Skeletal muscle satellite cell (primary cell): ENCODE results near the gene DPP10.

Source experiments
- H3K27me3 ChIP-seq: 2 replicates; pipeline ENCODE4 v1.7.0; 2013; ENCODE audit warnings: low read length; ENCODE audit not compliant: control insufficient read depth, insufficient read depth
- H3K36me3 ChIP-seq: 2 replicates; pipeline ENCODE4 v1.7.0; 2013; ENCODE audit warnings: mild to moderate bottlenecking, control low read depth, low read length; ENCODE audit not compliant: insufficient read depth
- H3K4me1 ChIP-seq: 2 replicates; pipeline ENCODE4 v1.7.0; 2013; ENCODE audit warnings: low read length; ENCODE audit not compliant: control insufficient read depth, insufficient read depth
- H3K4me2 ChIP-seq: 2 replicates; pipeline ENCODE4 v1.7.0; 2013; ENCODE audit warnings: mild to moderate bottlenecking, low read length
- H3K4me3 ChIP-seq: 2 replicates; pipeline ENCODE4 v1.7.0; 2013; ENCODE audit warnings: low read length
- H3K9ac ChIP-seq: 2 replicates; pipeline ENCODE4 v1.7.0; 2013; ENCODE audit warnings: mild to moderate bottlenecking, low read depth, low read length, moderate library complexity
- H3K9me3 ChIP-seq: replicated peaks from 2 replicates; pipeline ENCODE4 v1.7.0; 2013; ENCODE audit warnings: mild to moderate bottlenecking, control low read depth, low read length

The DPP10 gene

GRCh38 chr2:114610677-114611076, 168.2 kb downstream of the DPP10 start:
- H3K4me1 ChIP-seq: no peaks in the 10 kb centered on the region
- no peak overlapping the region for H3K4me3 ChIP-seq
- H3K9ac ChIP-seq: no peak overlapping the region
- no peaks in the 10 kb centered on the region for H3K36me3 ChIP-seq
- no peaks in the 10 kb centered on the region for H3K9me3 ChIP-seq
- no peak overlapping the region for H3K4me2 ChIP-seq
- no peaks in the 10 kb centered on the region for H3K27me3 ChIP-seq

DNA sequence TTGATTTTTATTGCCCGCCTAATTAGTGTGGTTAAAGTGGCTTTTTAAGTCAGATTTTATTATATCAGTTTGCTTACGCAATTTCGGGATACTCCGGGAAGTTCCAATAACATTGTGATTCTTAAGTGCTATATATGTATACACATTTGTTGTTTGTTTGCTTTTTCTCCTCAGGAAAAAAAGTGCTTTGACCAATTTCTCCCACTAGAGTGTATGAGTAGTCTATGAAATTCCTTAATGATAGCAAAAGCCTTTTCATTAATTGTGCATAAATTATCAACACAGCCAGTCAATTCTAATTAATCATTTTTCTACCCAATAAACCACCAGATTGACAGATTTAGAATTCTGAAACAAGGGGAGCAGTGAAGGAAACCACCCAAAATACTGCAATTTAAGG, 172.2 kb downstream of the DPP10 start:
- H3K27me3 ChIP-seq: no peaks in the 10 kb centered on the region
- H3K36me3 ChIP-seq: no peaks in the 10 kb centered on the region
- H3K4me1 ChIP-seq: no peaks in the 10 kb centered on the region
- no peak overlapping the region for H3K9ac ChIP-seq
- H3K4me2 ChIP-seq: no peak overlapping the region
- no peak overlapping the region for H3K4me3 ChIP-seq
- no peaks in the 10 kb centered on the region for H3K9me3 ChIP-seq

DNA sequence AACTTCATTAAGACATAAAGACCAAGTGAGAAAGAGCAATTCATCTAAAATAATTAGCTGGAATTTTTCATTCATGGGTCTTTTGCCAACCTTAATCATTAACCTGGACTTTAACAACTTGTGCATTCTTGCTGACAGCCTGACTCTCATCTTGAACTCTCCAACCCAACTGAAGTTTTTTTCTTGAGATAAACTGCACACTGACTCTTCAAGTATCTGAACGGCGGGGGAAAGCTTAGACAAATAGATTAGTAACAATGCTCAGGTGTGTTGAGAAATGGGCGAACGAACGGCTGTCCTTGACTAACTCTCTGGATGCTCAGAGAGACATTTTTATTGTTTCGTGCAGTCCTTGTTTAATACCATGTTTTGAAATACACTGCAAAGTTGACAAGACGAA, 186.0 kb downstream of the DPP10 start:
- no peaks in the 10 kb centered on the region for H3K4me1 ChIP-seq
- H3K36me3 ChIP-seq: no peaks in the 10 kb centered on the region
- H3K9me3 ChIP-seq: no peaks in the 10 kb centered on the region
- H3K4me3 ChIP-seq: no peak overlapping the region
- no peaks in the 10 kb centered on the region for H3K27me3 ChIP-seq
- no peak overlapping the region for H3K9ac ChIP-seq
- no peak overlapping the region for H3K4me2 ChIP-seq

DNA sequence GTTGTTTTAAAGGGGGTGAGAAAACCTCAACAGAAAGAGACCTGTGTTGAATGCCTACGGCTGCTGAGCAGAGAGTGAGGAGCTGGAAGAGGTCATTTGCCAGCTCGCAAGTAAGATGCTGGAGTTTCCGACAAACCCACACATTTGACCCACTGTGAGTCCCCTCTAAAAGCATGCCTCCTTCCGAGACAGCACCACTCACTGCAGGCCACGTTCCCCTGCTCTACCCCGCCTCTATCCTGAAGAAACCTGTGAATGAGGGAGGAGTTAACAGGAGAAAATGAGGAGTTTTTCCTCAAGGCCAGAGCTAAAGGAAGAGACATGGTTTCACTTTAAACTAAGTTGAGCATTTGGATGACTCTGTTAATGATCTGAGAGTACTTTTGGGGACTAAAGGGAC, 188.7 kb downstream of the DPP10 start:
- Histone ChIP-seq H3K9me3 (no peaks in the 10 kb centered on the region), H3K4me1 (no peaks in the 10 kb centered on the region), H3K9ac (no peak overlapping the region), H3K36me3 (no peaks in the 10 kb centered on the region), H3K27me3 (no peaks in the 10 kb centered on the region), H3K4me3 (no peak overlapping the region), H3K4me2 (no peak overlapping the region)

GRCh38 chr2:114642166-114642770, 199.8 kb downstream of the DPP10 start:
- H3K9ac ChIP-seq: no peak overlapping the region
- no peaks in the 10 kb centered on the region for H3K4me1 ChIP-seq
- H3K9me3 ChIP-seq: no peaks in the 10 kb centered on the region
- H3K4me2 ChIP-seq: no peak overlapping the region
- no peaks in the 10 kb centered on the region for H3K36me3 ChIP-seq
- no peak overlapping the region for H3K4me3 ChIP-seq
- H3K27me3 ChIP-seq: no peaks in the 10 kb centered on the region

DNA sequence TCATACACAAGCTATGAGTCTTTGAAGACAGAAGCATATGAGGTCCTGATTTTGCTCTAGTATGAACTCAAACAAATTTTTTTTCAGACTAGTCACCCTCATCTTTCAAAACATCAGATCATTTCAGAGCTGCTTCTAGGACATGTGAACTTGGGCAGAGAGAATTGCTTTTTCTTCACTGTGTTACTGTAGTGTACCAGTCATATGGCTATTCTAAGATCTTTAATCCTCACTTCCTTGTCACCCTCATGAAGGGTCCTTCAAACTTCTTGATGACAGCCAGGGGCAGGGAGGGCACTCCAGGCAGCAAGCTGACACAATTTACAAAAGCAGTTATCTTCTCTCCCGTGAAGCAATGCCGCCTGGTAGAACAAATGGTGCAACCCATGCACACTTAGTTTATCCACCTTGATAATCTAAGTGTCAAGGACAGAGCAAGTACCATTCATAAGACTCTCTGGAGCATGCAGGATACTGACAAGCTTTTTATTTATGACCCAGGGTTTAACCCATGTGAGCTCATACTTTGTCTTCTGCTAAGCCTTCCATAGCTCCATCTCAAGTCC, 200.6 kb downstream of the DPP10 start:
- H3K36me3 ChIP-seq: no peaks in the 10 kb centered on the region
- H3K27me3 ChIP-seq: no peaks in the 10 kb centered on the region
- H3K9ac ChIP-seq: no peak overlapping the region
- no peaks in the 10 kb centered on the region for H3K9me3 ChIP-seq
- H3K4me2 ChIP-seq: no peak overlapping the region
- no peak overlapping the region for H3K4me3 ChIP-seq
- no peaks in the 10 kb centered on the region for H3K4me1 ChIP-seq

GRCh38 chr2:114651933-114652332, 209.5 kb downstream of the DPP10 start:
- no peak overlapping the region for H3K4me3 ChIP-seq
- no peaks in the 10 kb centered on the region for H3K27me3 ChIP-seq
- H3K9ac ChIP-seq: no peak overlapping the region
- H3K9me3 ChIP-seq: no peaks in the 10 kb centered on the region
- no peak overlapping the region for H3K4me2 ChIP-seq
- H3K4me1 ChIP-seq: no peaks in the 10 kb centered on the region
- H3K36me3 ChIP-seq: no peaks in the 10 kb centered on the region

DNA sequence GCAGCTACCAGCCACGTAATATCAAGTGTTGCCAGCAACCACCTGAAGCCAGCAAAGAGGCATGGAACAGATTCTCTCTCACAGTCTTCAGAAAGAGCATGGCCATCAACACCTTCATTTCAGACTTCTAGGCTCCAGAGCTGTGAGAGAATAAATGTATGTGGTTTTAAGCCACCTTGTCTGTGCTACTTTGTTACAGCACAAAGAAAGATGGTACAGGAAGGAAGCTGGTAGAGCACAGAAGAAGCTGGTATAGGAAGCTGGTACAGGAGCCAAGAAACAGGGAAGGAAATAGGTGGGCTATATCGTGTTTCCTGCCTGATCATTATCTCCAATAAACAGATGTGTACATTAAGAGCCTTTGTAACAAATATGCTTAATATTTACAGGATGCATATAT, 217.4 kb downstream of the DPP10 start:
- Histone ChIP-seq H3K27me3 (no peaks in the 10 kb centered on the region), H3K4me1 (no peaks in the 10 kb centered on the region), H3K36me3 (no peaks in the 10 kb centered on the region), H3K4me2 (no peak overlapping the region), H3K9ac (no peak overlapping the region), H3K4me3 (no peak overlapping the region), H3K9me3 (no peaks in the 10 kb centered on the region)

DNA sequence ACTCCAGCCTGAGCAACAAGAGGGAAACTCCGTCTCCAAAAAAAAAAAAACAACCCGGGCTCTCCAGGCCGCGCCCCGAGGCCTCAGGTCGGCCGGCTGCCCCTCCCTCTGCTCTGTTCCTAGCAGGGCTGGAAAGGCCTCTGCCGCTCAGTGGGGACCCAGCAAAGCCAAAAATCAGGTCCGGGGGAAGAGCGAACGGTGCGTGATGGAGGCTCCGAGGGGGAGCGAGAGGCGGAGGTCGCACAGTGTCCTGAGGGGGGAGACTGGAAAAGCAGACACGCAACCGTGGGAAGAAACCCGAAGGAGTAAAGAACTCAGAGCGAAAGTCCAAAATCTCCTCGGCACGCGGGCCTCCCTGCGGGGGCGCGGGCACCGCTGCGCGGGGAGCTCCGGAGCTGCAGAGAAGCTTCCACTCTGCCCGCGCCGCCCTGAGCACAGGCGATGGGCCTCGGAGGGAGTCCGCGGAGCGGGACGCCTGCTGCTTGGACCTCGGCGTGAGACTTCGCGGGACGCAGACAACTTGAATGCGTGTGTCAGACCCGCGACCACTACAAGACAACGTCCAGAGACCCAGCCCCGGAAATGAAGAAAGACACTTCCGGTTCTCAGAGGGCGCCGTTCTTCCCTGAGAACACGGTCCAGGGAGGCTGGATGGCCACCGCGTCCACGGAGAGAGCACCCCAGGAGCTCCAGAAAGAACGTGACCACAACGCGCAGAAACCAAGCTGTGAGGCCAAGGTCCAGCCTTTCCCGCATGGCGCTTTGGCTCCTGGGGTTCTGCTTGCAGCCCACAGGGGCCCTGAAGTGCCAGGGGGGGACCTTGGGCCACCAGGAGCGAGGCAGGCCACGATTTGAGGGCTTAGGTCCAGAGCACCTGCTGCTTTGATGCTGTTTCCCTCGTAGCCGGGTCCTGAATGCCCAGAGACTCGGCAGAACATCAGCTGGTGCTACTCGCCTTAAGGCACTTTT, 219.8 kb downstream of the DPP10 start:
- H3K4me1 ChIP-seq: no peaks in the 10 kb centered on the region
- H3K27me3 ChIP-seq: no peaks in the 10 kb centered on the region
- H3K36me3 ChIP-seq: no peaks in the 10 kb centered on the region
- peak overlapping the region; percentile 56 for H3K4me2 ChIP-seq
- H3K4me3 ChIP-seq: peak overlapping the region; percentile 34
- H3K9ac ChIP-seq: no peak overlapping the region
- H3K9me3 ChIP-seq: no peaks in the 10 kb centered on the region

- Histone ChIP-seq H3K4me1 (no peaks in the 10 kb centered on the region), H3K36me3 (no peaks in the 10 kb centered on the region), H3K9me3 (no peaks in the 10 kb centered on the region), H3K4me2 (no peak overlapping the region), H3K27me3 (no peaks in the 10 kb centered on the region), H3K4me3 (no peak overlapping the region), H3K9ac (no peak overlapping the region)
Observed at GRCh38 chr2:114668415-114668814, 226.0 kb downstream of the DPP10 start.

DNA sequence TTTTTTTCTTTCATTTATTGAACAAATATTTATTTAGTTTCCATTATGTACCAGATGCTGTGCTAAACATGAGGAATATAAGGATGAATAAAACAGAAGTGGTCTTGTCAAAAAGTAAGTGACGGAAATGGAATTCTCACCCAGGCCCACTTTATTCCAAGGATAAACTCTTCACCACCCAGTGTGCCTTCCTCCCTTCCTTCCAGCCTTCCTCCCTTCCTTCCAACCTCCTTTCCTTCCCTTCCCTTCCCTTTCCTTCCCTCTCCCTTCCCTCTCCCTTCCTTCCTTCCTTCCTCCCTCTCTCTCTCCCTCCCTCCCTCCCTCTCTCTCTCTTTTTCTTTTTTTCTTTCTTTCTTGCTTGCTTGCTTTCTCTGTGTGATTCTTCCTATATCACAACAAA, 240.8 kb downstream of the DPP10 start:
- no peaks in the 10 kb centered on the region for H3K36me3 ChIP-seq
- no peak overlapping the region for H3K4me2 ChIP-seq
- H3K4me3 ChIP-seq: no peak overlapping the region
- H3K9ac ChIP-seq: no peak overlapping the region
- H3K4me1 ChIP-seq: no peaks in the 10 kb centered on the region
- H3K27me3 ChIP-seq: no peaks in the 10 kb centered on the region
- no peaks in the 10 kb centered on the region for H3K9me3 ChIP-seq
